Hematopoietic multipotent progenitor cell treated with erythropoietin and hydrocortisone succinate and interleukin-3 and kit ligand, for 8 days (in vitro differentiated cells): Measurements from ENCODE around the gene INO80B.

Source experiments
- DNase-seq: peaks from one replicate; pipeline ENCODE4 v3.0.0-alpha.2; 2015

Gene INO80B

DNA sequence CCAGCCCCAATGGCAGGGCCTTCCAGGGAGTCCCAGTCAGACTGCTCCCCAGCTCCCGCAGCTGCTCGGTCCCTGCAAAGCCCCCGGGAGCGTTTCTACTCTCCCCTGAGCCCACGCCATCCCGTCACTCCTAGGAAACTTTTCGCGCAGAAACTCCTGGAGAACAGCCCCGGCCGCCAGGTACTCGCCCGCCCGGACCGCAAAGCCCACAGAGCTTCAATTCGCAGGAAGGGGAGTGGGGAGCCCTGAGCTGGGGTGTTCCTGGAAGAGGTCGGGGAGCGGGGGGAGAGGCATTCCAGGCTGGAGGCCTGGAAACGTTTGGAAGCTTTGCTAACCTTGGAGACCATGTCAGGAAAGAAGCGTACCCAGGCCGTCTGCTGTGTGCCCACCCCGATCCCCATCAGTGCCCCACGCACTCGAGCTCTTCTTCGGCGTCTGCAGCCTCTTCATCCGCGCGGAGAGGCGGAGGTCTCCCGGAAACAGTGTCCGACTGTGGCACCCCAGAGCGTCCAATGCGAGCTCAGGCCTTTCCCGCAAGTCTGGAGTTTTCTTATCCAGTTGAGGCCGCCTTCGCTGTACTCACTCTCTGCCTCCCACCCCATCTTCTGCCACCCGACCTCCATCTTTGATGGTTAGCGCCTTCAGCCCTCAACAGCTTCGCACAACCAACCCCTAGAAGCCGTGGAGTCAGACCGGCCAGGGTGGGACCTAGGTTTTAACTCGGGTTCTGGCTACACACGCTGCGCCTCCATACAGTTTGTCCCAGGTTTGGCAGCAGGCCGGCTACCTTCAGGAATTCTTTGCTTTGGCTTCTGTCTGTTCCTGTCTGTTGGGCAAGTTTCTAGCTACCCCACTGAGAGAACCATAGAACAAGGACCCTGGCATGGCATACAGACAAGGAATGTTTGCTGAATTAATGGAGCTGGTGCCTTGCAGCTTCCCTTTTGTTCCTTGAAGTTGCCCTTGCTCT, 48.9 kb downstream of the INO80B start:
- no peak for DNase-seq

DNA sequence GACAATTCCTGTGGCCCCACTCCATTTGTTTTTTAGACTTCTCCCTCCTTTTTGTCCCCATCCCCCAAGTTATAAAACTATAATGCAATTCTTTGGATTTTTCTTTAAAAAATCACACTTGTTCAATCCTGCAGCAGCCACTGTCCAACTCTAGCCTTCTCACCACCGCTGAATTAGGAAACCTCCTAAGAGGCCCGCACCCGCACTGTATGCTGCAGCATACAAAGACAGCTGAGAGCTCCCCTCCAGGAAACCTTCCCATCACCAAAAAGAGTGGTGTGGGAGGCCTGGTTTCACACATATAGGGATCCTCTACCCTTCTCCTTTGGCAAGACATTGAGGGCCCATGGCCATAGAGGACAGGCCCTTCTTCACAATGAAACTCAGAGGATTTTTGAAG, 49.7 kb downstream of the INO80B start:
- no peak for DNase-seq

DNA sequence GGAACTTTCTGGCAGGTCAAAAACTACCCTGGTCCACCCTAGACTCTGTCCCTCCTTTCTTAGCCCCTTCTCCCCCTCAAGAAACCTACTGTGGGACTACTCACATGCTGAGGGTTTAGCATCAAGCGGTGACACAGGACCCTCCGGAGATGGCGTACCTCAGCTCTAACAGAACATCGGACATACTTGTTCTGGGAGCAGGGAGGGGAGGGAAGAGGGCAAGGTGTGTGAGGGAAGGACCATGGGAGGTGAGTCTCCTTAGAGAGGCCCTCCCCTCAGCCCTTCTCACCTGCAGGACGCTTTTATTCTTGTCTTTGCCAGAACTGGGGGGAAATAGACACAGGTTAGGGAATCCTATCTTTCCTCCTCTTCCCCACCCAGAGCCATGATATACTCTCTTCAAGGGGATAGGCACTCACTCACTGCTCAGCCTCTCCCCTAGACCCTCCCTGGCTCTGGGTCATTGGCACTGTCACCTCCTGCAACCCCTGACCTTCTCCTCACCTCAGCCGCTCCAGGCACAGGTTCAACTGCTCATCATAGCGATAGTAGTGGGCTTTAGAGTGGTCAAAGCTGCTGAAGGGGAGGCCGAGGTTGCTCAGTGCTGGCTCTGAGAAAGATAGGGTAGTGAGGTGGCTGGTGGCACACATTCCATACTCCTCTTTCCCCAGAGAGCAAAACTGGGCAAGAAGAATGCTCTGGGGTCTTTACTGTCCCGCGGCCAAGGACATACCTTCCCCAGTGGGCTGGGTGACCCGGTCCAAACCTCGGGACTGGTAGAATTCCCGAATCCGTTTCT, 50.8 kb downstream of the INO80B start:
- DNase-seq: no peak

DNA sequence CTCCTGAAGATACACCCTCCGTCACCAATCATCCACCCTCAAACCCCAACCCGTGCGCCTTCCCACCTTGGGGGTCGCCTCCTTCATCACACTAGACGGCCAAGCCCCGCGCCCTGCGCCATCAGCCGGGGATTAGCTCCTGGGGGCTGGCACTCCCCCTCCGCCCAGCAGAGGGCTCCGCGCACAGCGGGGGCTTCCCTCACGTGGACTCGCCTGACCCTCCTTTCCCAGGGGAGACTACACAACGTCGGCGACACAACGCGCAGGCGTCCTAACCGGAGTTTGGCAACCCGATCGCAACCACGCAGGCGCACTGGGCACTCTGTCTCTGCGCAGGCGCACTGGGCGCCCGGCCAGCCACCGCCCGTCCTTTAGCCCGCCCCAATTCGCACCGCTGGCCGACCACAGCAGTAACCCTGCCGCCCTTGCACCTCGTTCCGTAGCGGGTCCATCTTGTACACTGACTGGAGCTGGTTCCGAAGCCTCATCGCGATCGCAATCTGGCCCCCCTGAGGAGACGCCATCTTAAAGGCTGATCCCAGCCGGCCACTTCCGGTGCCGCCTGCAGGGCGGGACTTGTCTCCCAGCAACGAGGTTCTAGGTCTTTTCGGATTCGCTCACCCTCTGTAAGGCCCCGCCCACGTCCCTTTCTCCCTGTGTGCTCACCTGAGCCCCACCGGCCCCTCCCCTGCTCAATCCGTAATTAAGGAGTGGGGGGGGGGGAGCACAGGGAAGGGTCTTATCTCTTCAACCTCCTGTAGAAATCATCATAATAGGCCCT, 52.4 kb downstream of the INO80B start, which contains the start of gene PCGF1:
Gene PCGF1, minus strand, starts transcription at position 551 of the 781 bp plus-strand sequence. Its CDS starts 27 bp downstream, at position 524.
- peak; percentile 98 for DNase-seq
